Measurements from ENCODE around the gene PDE1C.

Gene PDE1C

GRCh38 chr7:31892099-31892829 lies 177.9 kb downstream of the PDE1C start:
- H3K27ac ChIP-seq: no peak overlapping the region
- no peak for TF ChIP-seq CTCF (conservative IDR thresholded peaks at IDR 0.05)

- no peak overlapping the region for H3K27ac ChIP-seq
- TF ChIP-seq CTCF (conservative IDR thresholded peaks at IDR 0.05): no peak
Observed at GRCh38 chr7:31890766-31891165, 179.4 kb downstream of the PDE1C start.

- no peak for TF ChIP-seq CTCF (conservative IDR thresholded peaks at IDR 0.05)
- H3K27ac ChIP-seq: no peak overlapping the region
Observed at GRCh38 chr7:31890198-31890597, 180.0 kb downstream of the PDE1C start.

GRCh38 chr7:31887006-31887405 lies 183.2 kb downstream of the PDE1C start:
- no peak overlapping the region for H3K27ac ChIP-seq
- TF ChIP-seq CTCF (conservative IDR thresholded peaks at IDR 0.05): no peak

GRCh38 chr7:31885171-31885570 lies 185.0 kb downstream of the PDE1C start:
- TF ChIP-seq CTCF (conservative IDR thresholded peaks at IDR 0.05): no peak
- no peak overlapping the region for H3K27ac ChIP-seq

- H3K27ac ChIP-seq: no peak overlapping the region
- no peak for TF ChIP-seq CTCF (conservative IDR thresholded peaks at IDR 0.05)
Observed at GRCh38 chr7:31883761-31884164, 186.4 kb downstream of the PDE1C start.

GRCh38 chr7:31882187-31882586 lies 188.0 kb downstream of the PDE1C start:
- H3K27ac ChIP-seq: no peak overlapping the region
- TF ChIP-seq CTCF (conservative IDR thresholded peaks at IDR 0.05): no peak

All from VCaP (cell line).